Tibial nerve (tissue), 4 donors: ENCODE measurements around the gene ARPC1B.

Experiments used
- CTCF ChIP-seq, 5 experiments: fragments of 200-600 bp in 3 of 5; fragments of 450-650 bp in 2 of 5; sonication (generic) in 3 of 5; IDR thresholded peaks; one replicate each; pipeline ENCODE4 v1.5.1; 2016 to 2019; ENCODE audit warnings: antibody characterized with exemption in 5 of 5, mild to moderate bottlenecking in 3 of 5, moderate library complexity in 2 of 5
- EP300 ChIP-seq, 2 donors: sonication (generic); formaldehyde crosslinking; IDR thresholded peaks; one replicate each; pipeline ENCODE4 v1.6.1; 2017; ENCODE audit warnings: antibody characterized with exemption in 2 of 2, mild to moderate bottlenecking in 1 of 2
- POLR2A ChIP-seq, 2 donors: fragments of 450-650 bp; IDR thresholded peaks; one replicate each; pipeline ENCODE4 v1.6.1; 2017; ENCODE audit warnings: antibody characterized with exemption in 2 of 2, mild to moderate bottlenecking in 2 of 2, moderate library complexity in 2 of 2

DNA sequence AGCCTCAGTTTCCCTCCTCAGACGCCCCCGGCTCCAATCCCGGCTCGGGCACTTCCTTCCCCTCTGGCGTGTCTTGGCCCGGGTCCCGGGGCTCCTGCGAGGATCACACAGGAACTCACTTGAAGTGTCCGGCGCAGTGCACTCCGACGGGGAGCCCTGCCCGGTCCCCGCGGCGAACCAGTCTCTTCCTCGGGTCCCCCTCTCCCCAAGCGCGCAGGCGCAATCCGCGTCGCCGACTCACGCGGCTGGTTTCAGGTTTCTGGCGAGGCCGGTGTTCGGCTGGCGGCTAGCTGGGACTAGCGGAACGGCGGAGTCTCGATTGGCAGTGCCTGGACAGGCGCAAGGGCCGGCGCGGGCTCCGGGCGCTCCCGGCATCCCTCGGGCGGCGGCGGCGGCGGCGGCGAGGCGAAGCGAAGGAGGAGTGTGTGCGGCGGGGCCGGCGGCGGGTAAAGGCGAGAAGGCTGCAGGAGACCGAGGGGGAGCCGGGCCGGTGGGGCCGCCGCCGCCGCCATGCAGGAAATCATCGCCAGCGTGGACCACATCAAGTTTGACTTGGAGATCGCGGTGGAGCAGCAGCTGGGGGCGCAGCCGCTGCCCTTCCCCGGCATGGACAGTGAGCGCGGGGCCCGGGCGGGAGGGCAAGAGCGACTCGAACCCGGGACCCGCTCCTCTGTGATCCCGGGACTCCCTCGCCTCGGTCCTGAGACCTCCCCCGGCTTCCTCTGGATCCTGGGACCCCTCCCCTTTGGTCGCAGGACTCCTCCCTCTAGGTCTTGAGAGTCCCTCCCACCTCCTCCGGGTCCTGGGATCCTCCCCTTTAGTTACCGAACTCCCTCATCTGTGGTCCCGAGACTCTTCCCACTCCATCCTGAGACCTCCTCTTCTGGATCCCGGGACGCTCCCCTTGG lies 64.3 kb downstream of the ARPC1B start, which contains the start of the genes CPSF4 and PTCD1:
- TF ChIP-seq CTCF (IDR thresholded peaks at IDR 0.05) (peak in 2 of 5 experiments; percentile 13 to 60), EP300 (IDR thresholded peaks at IDR 0.05) (peak in 1 of 2 donors; percentile 88), POLR2A (IDR thresholded peaks at IDR 0.05) (peak in 1 of 2 donors; percentile 54)
